22Rv1 (cell line): ENCODE results near the gene GPAT3.
"Not testable (repeated sequence)": the region's sequence is repeated elsewhere in the genome, so short reads cannot be mapped to it uniquely, and the experiment has no call there.

Experiments
- H3K27ac ChIP-seq: fragments of 450-650 bp; 2 replicates; pipeline ENCODE4 v1.5.1; 2017
- ZFX ChIP-seq: fragments of 450-650 bp; IDR thresholded peaks from 2 replicates; pipeline ENCODE4 v1.6.1; 2017; ENCODE audit warnings: antibody characterized with exemption, borderline replicate concordance
- TF ChIP-seq, protein P1 (sequence below): fragments of 450-650 bp; IDR thresholded peaks from 2 replicates; pipeline ENCODE4 v1.5.1; 2017; ENCODE audit warnings: mild to moderate bottlenecking

Gene GPAT3

GRCh38 chr4:83613994-83614393, 78.1 kb downstream of the GPAT3 start:
- H3K27ac ChIP-seq = no peak overlapping the region
- TF ChIP-seq, protein P1, sequence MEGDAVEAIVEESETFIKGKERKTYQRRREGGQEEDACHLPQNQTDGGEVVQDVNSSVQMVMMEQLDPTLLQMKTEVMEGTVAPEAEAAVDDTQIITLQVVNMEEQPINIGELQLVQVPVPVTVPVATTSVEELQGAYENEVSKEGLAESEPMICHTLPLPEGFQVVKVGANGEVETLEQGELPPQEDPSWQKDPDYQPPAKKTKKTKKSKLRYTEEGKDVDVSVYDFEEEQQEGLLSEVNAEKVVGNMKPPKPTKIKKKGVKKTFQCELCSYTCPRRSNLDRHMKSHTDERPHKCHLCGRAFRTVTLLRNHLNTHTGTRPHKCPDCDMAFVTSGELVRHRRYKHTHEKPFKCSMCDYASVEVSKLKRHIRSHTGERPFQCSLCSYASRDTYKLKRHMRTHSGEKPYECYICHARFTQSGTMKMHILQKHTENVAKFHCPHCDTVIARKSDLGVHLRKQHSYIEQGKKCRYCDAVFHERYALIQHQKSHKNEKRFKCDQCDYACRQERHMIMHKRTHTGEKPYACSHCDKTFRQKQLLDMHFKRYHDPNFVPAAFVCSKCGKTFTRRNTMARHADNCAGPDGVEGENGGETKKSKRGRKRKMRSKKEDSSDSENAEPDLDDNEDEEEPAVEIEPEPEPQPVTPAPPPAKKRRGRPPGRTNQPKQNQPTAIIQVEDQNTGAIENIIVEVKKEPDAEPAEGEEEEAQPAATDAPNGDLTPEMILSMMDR = no peak
- no peak for TF ChIP-seq ZFX

DNA sequence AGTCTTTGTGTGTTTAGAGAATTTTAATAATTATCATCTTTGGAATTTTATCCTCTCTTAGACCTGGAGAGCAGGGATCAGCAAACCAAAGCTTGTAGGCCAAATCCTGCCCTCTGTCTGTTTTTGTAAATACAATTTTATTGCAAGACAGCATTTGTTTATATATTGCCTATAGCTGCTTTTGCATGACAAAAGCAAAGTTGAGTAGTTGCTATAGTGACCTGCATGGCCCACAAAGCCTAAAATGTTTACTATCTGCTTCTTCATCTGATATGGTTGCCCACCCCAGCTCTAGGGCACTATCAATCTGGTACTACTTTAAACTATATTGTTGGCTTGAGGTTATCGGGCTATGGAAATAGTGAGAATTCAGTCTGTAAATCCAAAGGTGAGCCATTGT, 80.3 kb downstream of the GPAT3 start:
- TF ChIP-seq ZFX = no peak
- no peak overlapping the region for H3K27ac ChIP-seq

GRCh38 chr4:83617371-83618035, 81.6 kb downstream of the GPAT3 start:
- H3K27ac ChIP-seq = no peak overlapping the region
- TF ChIP-seq ZFX = no peak
- TF ChIP-seq, protein P1 = no peak

DNA sequence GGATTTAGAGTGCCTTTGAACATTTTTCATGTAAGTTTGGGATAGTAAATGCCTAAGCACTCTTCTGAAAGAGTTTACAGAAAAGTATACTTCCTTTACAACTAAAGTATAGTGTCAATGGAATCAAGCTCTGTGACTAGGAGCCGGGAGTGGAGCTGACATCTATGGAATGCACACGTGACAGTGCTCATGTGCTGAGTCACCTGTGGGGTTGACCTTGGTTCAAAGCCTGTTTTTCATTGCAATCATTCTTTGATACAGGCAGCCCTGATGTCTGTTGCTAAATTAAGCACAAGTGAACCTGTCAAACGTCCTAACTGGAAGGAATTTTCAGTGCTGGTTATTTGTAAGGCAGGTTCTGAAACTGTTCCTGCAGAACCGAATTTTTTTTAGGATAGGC, 82.5 kb downstream of the GPAT3 start:
- no peak overlapping the region for H3K27ac ChIP-seq
- TF ChIP-seq, protein P1 = no peak
- no peak for TF ChIP-seq ZFX

DNA sequence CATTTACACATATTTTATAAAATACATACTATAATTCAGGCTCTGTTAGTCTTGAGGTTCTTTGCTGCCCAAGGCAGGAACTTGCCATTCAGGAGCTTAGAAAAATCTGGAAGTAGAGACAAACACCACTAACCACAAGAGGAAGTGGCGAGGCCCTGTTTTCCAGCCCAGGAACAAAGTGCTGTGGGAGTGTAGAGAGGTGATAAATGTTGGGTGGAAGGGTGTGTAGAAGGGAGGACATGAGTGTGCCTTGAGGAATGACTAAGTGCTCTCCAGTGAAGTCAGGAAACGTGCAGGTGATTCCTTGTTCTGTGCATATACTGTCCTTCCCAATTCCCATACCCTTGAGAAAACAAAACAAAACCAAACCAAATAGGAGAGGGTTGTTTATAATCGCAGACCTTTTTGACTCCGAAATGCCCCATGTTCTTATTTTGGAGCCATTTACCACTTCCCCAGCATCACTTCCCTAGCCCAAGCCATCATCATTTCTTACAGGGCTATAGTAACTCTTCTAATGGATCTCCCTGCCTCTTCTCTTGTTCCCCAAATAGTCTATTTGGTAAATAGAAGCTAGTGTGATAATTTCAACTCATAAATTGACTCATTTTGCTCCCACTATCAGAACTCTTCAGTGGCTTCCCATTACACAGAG, 83.2 kb downstream of the GPAT3 start:
- H3K27ac ChIP-seq = no peak overlapping the region
- no peak for TF ChIP-seq ZFX
- TF ChIP-seq, protein P1 = no peak

GRCh38 chr4:83622127-83622526, 86.2 kb downstream of the GPAT3 start:
- H3K27ac ChIP-seq = not testable (repeated sequence)

DNA sequence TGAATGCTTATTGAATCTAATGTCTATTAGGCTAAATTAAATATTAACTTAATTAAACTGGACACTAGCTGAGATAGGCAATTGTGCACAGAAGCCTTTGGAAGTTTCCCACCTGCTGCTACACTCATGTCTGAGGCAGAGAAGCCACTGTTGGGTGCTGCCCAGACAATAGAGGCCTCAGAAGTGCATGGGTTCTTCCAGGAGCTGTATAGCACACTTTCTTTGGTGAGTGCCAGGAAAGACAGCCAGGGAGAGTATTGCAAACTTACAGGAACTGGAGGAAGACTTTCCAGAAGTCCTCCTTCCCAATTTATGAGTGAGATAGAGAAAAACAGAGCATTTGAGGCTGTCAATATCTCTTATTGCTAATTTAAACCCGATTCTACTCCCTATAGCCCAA, 89.9 kb downstream of the GPAT3 start:
- no peak overlapping the region for H3K27ac ChIP-seq
- TF ChIP-seq, protein P1 = no peak
- no peak for TF ChIP-seq ZFX

GRCh38 chr4:83626245-83626836, 90.4 kb downstream of the GPAT3 start:
- no peak overlapping the region for H3K27ac ChIP-seq
- TF ChIP-seq, protein P1 = no peak
- no peak for TF ChIP-seq ZFX
